HEK293 (cell line): Measurements from ENCODE around the gene CLSTN1.

Experiments
- GLI4 ChIP-seq: fragments of 450-650 bp; formaldehyde crosslinking; IDR thresholded peaks from 2 replicates; pipeline ENCODE4 v1.5.1; 2016; ENCODE audit warnings: missing biosample characterization, missing genetic modification characterization
- IKZF3 ChIP-seq: fragments of 450-650 bp; IDR thresholded peaks from 2 replicates; pipeline ENCODE4 v1.5.0; 2018; ENCODE audit warnings: missing biosample characterization, mild to moderate bottlenecking, missing genetic modification characterization, moderate library complexity
- KLF10 ChIP-seq: fragments of 450-650 bp; IDR thresholded peaks from 2 replicates; pipeline ENCODE4 v1.5.1; 2018; ENCODE audit warnings: missing biosample characterization, mild to moderate bottlenecking, missing genetic modification characterization
- KLF16 ChIP-seq: fragments of 450-650 bp; formaldehyde crosslinking; IDR thresholded peaks from 2 replicates; pipeline ENCODE4 v1.5.1; 2017; ENCODE audit warnings: missing biosample characterization, missing genetic modification characterization
- KLF7 ChIP-seq: fragments of 450-650 bp; formaldehyde crosslinking; IDR thresholded peaks from 2 replicates; pipeline ENCODE4 v1.5.1; 2016; ENCODE audit warnings: missing biosample characterization, missing genetic modification characterization, borderline replicate concordance
- KLF9 ChIP-seq: fragments of 450-650 bp; formaldehyde crosslinking; IDR thresholded peaks from 2 replicates; pipeline ENCODE4 v1.5.1; 2016; ENCODE audit warnings: missing biosample characterization, missing genetic modification characterization, low read depth
- REPIN1 ChIP-seq: fragments of 450-650 bp; formaldehyde crosslinking; IDR thresholded peaks from 2 replicates; pipeline ENCODE4 v1.5.1; 2017; ENCODE audit warnings: missing biosample characterization, missing genetic modification characterization, low read depth
- WT1 ChIP-seq: fragments of 450-650 bp; formaldehyde crosslinking; IDR thresholded peaks from 2 replicates; pipeline ENCODE4 v1.5.1; 2016; ENCODE audit warnings: missing biosample characterization, missing genetic modification characterization
- ZBTB17 ChIP-seq: fragments of 450-650 bp; formaldehyde crosslinking; IDR thresholded peaks from 2 replicates; pipeline ENCODE4 v1.5.1; 2016; ENCODE audit warnings: missing biosample characterization, missing genetic modification characterization
- ZBTB48 ChIP-seq: fragments of 450-650 bp; formaldehyde crosslinking; IDR thresholded peaks from 2 replicates; pipeline ENCODE4 v1.5.1; 2016; ENCODE audit warnings: missing biosample characterization, missing genetic modification characterization
- ZBTB7A ChIP-seq: fragments of 450-650 bp; formaldehyde crosslinking; IDR thresholded peaks from 2 replicates; pipeline ENCODE4 v1.5.1; 2016; ENCODE audit warnings: low read depth, missing biosample characterization, missing genetic modification characterization
- ZFP41 ChIP-seq: fragments of 450-650 bp; formaldehyde crosslinking; IDR thresholded peaks from 2 replicates; pipeline ENCODE4 v1.5.1; 2016; ENCODE audit warnings: missing biosample characterization, missing genetic modification characterization, borderline replicate concordance
- ZNF223 ChIP-seq: fragments of 450-650 bp; formaldehyde crosslinking; IDR thresholded peaks from 2 replicates; pipeline ENCODE4 v1.5.1; 2016; ENCODE audit warnings: missing biosample characterization, missing genetic modification characterization
- ZNF24 ChIP-seq: fragments of 450-650 bp; formaldehyde crosslinking; IDR thresholded peaks from 2 replicates; pipeline ENCODE4 v1.5.1; 2016; ENCODE audit warnings: missing biosample characterization, missing genetic modification characterization
- ZNF274 ChIP-seq, 2 experiments: fragments of 200-500 bp in 1 of 2; fragments of 450-650 bp in 1 of 2; sonication (Bioruptor generic) in 1 of 2; formaldehyde crosslinking in 1 of 2; IDR thresholded peaks; 2 replicates each; pipeline versions ENCODE4 v1.5.1 to v1.6.1; 2014 to 2016; ENCODE audit warnings: borderline replicate concordance in 1 of 2, inconsistent platforms in 1 of 2, low read length in 1 of 2, missing biosample characterization in 1 of 2, missing genetic modification characterization in 1 of 2
- ZNF311 ChIP-seq: fragments of 450-650 bp; formaldehyde crosslinking; IDR thresholded peaks from 2 replicates; pipeline ENCODE4 v1.5.1; 2017; ENCODE audit warnings: missing biosample characterization, missing genetic modification characterization, borderline replicate concordance
- ZNF324 ChIP-seq: fragments of 450-650 bp; formaldehyde crosslinking; IDR thresholded peaks from 2 replicates; pipeline ENCODE4 v1.5.1; 2016; ENCODE audit warnings: missing biosample characterization, missing genetic modification characterization
- ZNF404 ChIP-seq: fragments of 450-650 bp; formaldehyde crosslinking; IDR thresholded peaks from 2 replicates; pipeline ENCODE4 v1.5.1; 2017; ENCODE audit warnings: missing biosample characterization, missing genetic modification characterization
- ZNF544 ChIP-seq: fragments of 450-650 bp; formaldehyde crosslinking; IDR thresholded peaks from 2 replicates; pipeline ENCODE4 v1.5.0; 2017; ENCODE audit warnings: missing biosample characterization, missing genetic modification characterization
- ZNF600 ChIP-seq: fragments of 450-650 bp; formaldehyde crosslinking; IDR thresholded peaks from 2 replicates; pipeline ENCODE4 v1.5.1; 2016; ENCODE audit warnings: missing biosample characterization, missing genetic modification characterization
- ZNF624 ChIP-seq: fragments of 450-650 bp; formaldehyde crosslinking; IDR thresholded peaks from 2 replicates; pipeline ENCODE4 v1.5.1; 2017; ENCODE audit warnings: missing biosample characterization, missing genetic modification characterization
- ZNF626 ChIP-seq: fragments of 450-650 bp; sonication (Bioruptor Pico); formaldehyde crosslinking; IDR thresholded peaks from 2 replicates; pipeline ENCODE4 v1.5.1; 2018; ENCODE audit warnings: missing biosample characterization, missing genetic modification characterization, inconsistent platforms
- ZNF654 ChIP-seq: fragments of 450-650 bp; formaldehyde crosslinking; IDR thresholded peaks from 2 replicates; pipeline ENCODE4 v1.5.1; 2016; ENCODE audit warnings: low read depth, missing biosample characterization, missing genetic modification characterization
- ZNF660 ChIP-seq: fragments of 450-650 bp; IDR thresholded peaks from 2 replicates; pipeline ENCODE4 v1.5.1; 2018; ENCODE audit warnings: missing biosample characterization, mild to moderate bottlenecking, missing genetic modification characterization
- ZNF785 ChIP-seq: fragments of 450-650 bp; formaldehyde crosslinking; IDR thresholded peaks from 2 replicates; pipeline ENCODE4 v1.5.1; 2016; ENCODE audit warnings: missing biosample characterization, missing genetic modification characterization
- ZNF837 ChIP-seq: fragments of 450-650 bp; formaldehyde crosslinking; IDR thresholded peaks from 2 replicates; pipeline ENCODE4 v1.5.1; 2016; ENCODE audit warnings: missing biosample characterization, missing genetic modification characterization
- TF ChIP-seq, protein P1 (sequence below): fragments of 450-650 bp; formaldehyde crosslinking; IDR thresholded peaks from 2 replicates; pipeline ENCODE4 v1.5.1; 2016; ENCODE audit warnings: missing biosample characterization, missing genetic modification characterization
- TF ChIP-seq, protein P2 (sequence below): fragments of 450-650 bp; formaldehyde crosslinking; IDR thresholded peaks from 2 replicates; pipeline ENCODE4 v1.5.1; 2016; ENCODE audit warnings: missing biosample characterization, missing genetic modification characterization
- TF ChIP-seq, protein P3 (sequence below): fragments of 450-650 bp; formaldehyde crosslinking; IDR thresholded peaks from 2 replicates; pipeline ENCODE4 v1.5.1; 2016; ENCODE audit warnings: missing biosample characterization, missing genetic modification characterization, borderline replicate concordance
- TF ChIP-seq, protein P4 (sequence below): fragments of 450-650 bp; formaldehyde crosslinking; IDR thresholded peaks from 2 replicates; pipeline ENCODE4 v1.5.1; 2016; ENCODE audit warnings: missing biosample characterization, missing genetic modification characterization

The CLSTN1 gene

DNA sequence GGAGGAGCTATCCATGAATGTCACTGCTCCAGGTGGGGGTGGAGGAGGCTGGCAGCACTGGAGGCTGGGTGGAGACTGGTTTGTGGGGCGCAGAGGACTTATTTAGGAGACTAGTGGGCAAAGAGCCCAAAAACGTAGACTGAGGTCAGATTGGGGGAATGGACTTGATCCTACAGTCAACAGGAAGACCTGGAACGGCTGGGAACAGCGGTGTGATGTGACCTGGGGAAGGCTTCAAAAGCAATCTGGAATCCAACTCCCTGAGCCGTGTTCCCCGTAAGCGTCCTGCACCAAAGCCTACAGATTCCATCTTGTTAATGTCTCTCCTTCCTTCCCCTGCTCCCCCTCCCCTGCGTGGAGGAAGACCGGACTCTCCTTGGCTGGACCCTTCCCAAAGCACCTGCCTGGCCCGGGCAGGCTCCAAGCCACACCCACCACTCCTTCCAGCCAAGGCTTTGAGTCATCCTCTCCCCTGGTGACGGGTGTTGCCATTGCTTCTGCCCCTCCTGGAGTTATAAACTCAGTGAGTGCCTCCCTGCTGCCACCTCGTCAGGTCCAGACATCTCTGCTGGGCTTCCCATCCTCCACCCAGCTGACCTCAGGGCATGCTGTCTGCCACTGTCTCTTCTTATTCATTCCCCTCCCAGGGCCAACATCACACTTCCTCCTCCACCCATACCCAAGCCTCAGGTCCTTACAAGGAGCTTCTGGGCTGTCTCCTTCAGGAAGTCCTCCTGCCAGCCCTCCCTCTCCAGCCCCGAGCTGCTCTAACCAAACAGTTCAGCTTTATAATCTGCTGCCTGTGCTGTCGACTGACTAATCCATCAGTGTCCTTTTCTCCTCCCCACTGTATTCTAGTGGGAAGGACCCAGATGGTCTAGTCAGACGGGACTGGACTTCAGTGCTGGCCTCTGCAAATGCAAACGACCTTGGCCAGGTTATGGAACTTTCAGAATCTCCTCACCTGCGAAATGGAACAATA lies 1.6 kb upstream of the CLSTN1 start (continued):
- no peak for TF ChIP-seq ZNF311
- peak; percentile 8; the same call in 1 of the 2 replicates for TF ChIP-seq ZBTB7A (tag by site-specific recombination)
- TF ChIP-seq KLF16 (tag by site-specific recombination): no peak
- no peak for TF ChIP-seq REPIN1 (tag by site-specific recombination)
- TF ChIP-seq, protein P1, sequence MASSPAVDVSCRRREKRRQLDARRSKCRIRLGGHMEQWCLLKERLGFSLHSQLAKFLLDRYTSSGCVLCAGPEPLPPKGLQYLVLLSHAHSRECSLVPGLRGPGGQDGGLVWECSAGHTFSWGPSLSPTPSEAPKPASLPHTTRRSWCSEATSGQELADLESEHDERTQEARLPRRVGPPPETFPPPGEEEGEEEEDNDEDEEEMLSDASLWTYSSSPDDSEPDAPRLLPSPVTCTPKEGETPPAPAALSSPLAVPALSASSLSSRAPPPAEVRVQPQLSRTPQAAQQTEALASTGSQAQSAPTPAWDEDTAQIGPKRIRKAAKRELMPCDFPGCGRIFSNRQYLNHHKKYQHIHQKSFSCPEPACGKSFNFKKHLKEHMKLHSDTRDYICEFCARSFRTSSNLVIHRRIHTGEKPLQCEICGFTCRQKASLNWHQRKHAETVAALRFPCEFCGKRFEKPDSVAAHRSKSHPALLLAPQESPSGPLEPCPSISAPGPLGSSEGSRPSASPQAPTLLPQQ: 0 out of 2 replicates have a peak, but pooled peaks have one; percentile 35
- peak; percentile 94 for TF ChIP-seq KLF9
- no peak for TF ChIP-seq ZFP41 (tag by site-specific recombination)
- peak; percentile 67 for TF ChIP-seq ZBTB17
- TF ChIP-seq ZNF600 (tag by site-specific recombination): peak; percentile 94
- TF ChIP-seq ZBTB48 (tag by site-specific recombination): peak; percentile 39; the same call in 1 of the 2 replicates
- TF ChIP-seq ZNF654 (tag by site-specific recombination): no peak
- TF ChIP-seq ZNF837 (tag by site-specific recombination): no peak
- no peak for TF ChIP-seq ZNF544 (tag by site-specific recombination)
- TF ChIP-seq ZNF404 (tag by site-specific recombination): no peak
- TF ChIP-seq IKZF3 (tag by site-specific recombination): 0 out of 2 replicates have a peak, but pooled peaks have one; percentile 37
- no peak for TF ChIP-seq ZNF324 (tag by site-specific recombination)
- TF ChIP-seq, protein P2, sequence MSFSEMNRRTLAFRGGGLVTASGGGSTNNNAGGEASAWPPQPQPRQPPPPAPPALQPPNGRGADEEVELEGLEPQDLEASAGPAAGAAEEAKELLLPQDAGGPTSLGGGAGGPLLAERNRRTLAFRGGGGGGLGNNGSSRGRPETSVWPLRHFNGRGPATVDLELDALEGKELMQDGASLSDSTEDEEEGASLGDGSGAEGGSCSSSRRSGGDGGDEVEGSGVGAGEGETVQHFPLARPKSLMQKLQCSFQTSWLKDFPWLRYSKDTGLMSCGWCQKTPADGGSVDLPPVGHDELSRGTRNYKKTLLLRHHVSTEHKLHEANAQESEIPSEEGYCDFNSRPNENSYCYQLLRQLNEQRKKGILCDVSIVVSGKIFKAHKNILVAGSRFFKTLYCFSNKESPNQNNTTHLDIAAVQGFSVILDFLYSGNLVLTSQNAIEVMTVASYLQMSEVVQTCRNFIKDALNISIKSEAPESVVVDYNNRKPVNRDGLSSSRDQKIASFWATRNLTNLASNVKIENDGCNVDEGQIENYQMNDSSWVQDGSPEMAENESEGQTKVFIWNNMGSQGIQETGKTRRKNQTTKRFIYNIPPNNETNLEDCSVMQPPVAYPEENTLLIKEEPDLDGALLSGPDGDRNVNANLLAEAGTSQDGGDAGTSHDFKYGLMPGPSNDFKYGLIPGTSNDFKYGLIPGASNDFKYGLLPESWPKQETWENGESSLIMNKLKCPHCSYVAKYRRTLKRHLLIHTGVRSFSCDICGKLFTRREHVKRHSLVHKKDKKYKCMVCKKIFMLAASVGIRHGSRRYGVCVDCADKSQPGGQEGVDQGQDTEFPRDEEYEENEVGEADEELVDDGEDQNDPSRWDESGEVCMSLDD (tag by site-specific recombination): peak; percentile 29; the same call in 1 of the 2 replicates
- no peak for TF ChIP-seq ZNF223 (tag by site-specific recombination)
- TF ChIP-seq KLF7 (tag by site-specific recombination): 0 out of 2 replicates have a peak, but pooled peaks have one; percentile 53
- no peak for TF ChIP-seq ZNF785 (tag by site-specific recombination)
- no peak for TF ChIP-seq ZNF624 (tag by site-specific recombination)
- TF ChIP-seq ZNF626: no peak
- no peak for TF ChIP-seq KLF10
- TF ChIP-seq GLI4 (tag by site-specific recombination): no peak
- TF ChIP-seq, protein P3, sequence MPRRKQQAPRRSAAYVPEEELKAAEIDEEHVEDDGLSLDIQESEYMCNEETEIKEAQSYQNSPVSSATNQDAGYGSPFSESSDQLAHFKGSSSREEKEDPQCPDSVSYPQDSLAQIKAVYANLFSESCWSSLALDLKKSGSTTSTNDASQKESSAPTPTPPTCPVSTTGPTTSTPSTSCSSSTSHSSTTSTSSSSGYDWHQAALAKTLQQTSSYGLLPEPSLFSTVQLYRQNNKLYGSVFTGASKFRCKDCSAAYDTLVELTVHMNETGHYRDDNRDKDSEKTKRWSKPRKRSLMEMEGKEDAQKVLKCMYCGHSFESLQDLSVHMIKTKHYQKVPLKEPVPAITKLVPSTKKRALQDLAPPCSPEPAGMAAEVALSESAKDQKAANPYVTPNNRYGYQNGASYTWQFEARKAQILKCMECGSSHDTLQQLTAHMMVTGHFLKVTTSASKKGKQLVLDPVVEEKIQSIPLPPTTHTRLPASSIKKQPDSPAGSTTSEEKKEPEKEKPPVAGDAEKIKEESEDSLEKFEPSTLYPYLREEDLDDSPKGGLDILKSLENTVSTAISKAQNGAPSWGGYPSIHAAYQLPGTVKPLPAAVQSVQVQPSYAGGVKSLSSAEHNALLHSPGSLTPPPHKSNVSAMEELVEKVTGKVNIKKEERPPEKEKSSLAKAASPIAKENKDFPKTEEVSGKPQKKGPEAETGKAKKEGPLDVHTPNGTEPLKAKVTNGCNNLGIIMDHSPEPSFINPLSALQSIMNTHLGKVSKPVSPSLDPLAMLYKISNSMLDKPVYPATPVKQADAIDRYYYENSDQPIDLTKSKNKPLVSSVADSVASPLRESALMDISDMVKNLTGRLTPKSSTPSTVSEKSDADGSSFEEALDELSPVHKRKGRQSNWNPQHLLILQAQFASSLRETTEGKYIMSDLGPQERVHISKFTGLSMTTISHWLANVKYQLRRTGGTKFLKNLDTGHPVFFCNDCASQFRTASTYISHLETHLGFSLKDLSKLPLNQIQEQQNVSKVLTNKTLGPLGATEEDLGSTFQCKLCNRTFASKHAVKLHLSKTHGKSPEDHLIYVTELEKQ (tag by site-specific recombination): peak; percentile 7; the same call in 1 of the 2 replicates
- TF ChIP-seq WT1 (tag by site-specific recombination): peak; percentile 93
- TF ChIP-seq ZNF274 (IDR thresholded peaks at IDR 0.05; ENCODE audit: low read length): no peak
- TF ChIP-seq ZNF274 (tag by site-specific recombination; IDR thresholded peaks at IDR 0.05; ENCODE audit: borderline replicate concordance): no peak
- peak; percentile 46; the same call in 1 of the 2 replicates for TF ChIP-seq ZNF660 (tag by site-specific recombination)
- no peak for TF ChIP-seq ZNF24 (tag by site-specific recombination)
- TF ChIP-seq, protein P4, sequence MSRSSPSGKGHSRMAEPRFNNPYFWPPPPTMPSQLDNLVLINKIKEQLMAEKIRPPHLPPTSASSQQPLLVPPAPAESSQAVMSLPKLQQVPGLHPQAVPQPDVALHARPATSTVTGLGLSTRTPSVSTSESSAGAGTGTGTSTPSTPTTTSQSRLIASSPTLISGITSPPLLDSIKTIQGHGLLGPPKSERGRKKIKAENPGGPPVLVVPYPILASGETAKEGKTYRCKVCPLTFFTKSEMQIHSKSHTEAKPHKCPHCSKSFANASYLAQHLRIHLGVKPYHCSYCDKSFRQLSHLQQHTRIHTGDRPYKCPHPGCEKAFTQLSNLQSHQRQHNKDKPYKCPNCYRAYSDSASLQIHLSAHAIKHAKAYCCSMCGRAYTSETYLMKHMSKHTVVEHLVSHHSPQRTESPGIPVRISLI (tag by site-specific recombination): no peak
